ACC112 (cell line): ENCODE data around the gene WDR18.

ENCODE experiments used
- H2AFZ ChIP-seq: fragments of 200-600 bp; sonication (generic); one replicate; pipeline ENCODE4 v1.6.0; 2017; ENCODE audit warnings: antibody characterized with exemption, low read length; ENCODE audit not compliant: unreplicated experiment
- H3K27ac ChIP-seq: fragments of 200-600 bp; sonication (generic); 2 replicates; pipeline ENCODE4 v1.5.1; 2014; ENCODE audit warnings: low read depth, mild to moderate bottlenecking, antibody characterized with exemption, low read length, moderate library complexity
- H3K27me3 ChIP-seq: fragments of 200-600 bp; sonication (generic); 2 replicates; pipeline ENCODE4 v1.6.1; 2014; ENCODE audit warnings: mild to moderate bottlenecking, antibody characterized with exemption, low read length, moderate library complexity, mixed read lengths; ENCODE audit not compliant: insufficient read depth
- H3K36me3 ChIP-seq: fragments of 200-600 bp; sonication (generic); 2 replicates; pipeline ENCODE4 v1.6.1; 2016; ENCODE audit warnings: mild to moderate bottlenecking, antibody characterized with exemption, low read length, moderate library complexity, mixed read lengths; ENCODE audit not compliant: insufficient read depth
- H3K4me1 ChIP-seq: fragments of 200-600 bp; sonication (generic); one replicate; pipeline ENCODE4 v1.6.1; 2016; ENCODE audit warnings: low read length, mixed read lengths; ENCODE audit not compliant: insufficient read depth, unreplicated experiment, control insufficient read depth
- H3K4me3 ChIP-seq: fragments of 200-600 bp; sonication (generic); 2 replicates; pipeline ENCODE4 v1.5.1; 2014; ENCODE audit warnings: mild to moderate bottlenecking, low read depth, low read length
- H3K79me2 ChIP-seq: fragments of 200-600 bp; sonication (generic); one replicate; pipeline ENCODE4 v1.6.0; 2016; ENCODE audit warnings: low read length; ENCODE audit not compliant: control insufficient read depth, unreplicated experiment, insufficient read depth

WDR18 gene

DNA sequence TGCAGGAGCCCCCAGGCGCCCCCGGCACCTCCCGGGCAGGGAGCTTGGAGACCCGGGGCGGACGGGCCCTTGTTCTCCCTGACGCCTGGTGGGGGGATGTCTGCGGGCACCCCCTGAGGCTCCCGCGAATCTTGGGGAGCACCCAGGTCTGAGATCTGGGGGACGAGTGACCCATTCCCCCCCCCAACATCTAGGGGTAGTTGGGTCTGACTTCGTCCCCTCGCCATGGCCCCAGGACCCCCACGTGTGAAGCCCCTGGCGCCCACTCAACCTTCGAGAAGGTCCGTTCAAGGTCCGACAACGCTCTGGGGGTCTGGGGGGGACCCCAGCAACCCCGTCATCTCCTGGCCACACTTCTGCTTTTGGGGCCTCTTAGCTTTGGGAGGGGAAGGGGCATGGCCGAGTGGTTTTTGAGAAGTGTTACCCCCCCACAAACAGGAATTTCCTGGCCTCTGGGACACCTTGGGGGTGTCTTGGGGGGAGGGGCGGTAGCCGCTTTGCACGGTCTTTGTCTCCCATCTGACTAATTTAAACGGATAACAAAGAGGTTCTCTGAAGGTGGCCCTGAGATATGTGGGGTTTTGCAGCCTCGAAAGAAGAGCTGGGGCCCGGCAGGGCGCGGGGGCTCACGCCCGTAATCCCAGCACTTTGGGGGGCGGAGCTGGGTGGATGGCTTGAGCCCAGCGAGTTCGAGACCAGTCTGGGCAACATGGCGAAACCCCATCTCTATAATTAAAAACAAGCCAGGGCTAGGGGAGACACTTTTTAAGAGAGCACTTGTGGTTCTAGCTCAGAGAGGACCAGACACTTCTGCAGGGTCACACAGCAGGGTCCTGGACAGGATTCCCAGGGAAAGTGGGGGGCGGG lies 42.9 kb downstream of the WDR18 start:
- peak overlapping the region; percentile 84 for H3K4me3 ChIP-seq
- peaks cover 30% of the 10 kb centered on the region for H3K79me2 ChIP-seq
- no peaks in the 10 kb centered on the region for H3K36me3 ChIP-seq
- H2AFZ ChIP-seq: no peak overlapping the region
- H3K4me1 ChIP-seq: peaks cover 5% of the 10 kb centered on the region
- H3K27ac ChIP-seq: peak overlapping the region; percentile 7; the same call in 1 of the 2 replicates
- no peaks in the 10 kb centered on the region for H3K27me3 ChIP-seq

DNA sequence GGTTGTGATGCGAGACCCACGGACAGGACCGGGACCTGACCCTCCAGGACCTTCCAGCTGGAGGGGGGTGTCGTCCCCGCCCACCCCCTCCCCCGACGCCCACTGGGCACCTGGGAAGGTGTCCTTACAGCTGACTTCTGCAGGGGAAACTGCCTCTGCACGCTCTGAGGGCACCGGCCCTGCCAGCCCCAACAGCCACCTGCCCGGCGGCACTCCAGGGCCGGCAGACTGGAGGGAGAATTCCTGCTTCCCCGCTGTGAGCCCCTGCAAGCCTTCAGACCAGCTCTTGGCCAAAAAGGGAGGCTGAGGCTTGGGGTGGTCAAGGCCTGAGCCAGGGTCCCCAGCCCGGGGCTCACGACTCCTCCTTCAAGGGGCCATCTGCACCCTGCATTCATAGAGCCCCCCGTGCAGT lies 43.5 kb downstream of the WDR18 start:
- H3K27me3 ChIP-seq: no peaks in the 10 kb centered on the region
- H2AFZ ChIP-seq: no peak overlapping the region
- H3K4me1 ChIP-seq: peaks cover 5% of the 10 kb centered on the region
- peaks cover 30% of the 10 kb centered on the region for H3K79me2 ChIP-seq
- H3K36me3 ChIP-seq: no peaks in the 10 kb centered on the region
- H3K4me3 ChIP-seq: peak overlapping the region; percentile 84
- H3K27ac ChIP-seq: 0 out of 2 replicates have a peak overlapping the region, but pooled peaks have one; percentile 45

DNA sequence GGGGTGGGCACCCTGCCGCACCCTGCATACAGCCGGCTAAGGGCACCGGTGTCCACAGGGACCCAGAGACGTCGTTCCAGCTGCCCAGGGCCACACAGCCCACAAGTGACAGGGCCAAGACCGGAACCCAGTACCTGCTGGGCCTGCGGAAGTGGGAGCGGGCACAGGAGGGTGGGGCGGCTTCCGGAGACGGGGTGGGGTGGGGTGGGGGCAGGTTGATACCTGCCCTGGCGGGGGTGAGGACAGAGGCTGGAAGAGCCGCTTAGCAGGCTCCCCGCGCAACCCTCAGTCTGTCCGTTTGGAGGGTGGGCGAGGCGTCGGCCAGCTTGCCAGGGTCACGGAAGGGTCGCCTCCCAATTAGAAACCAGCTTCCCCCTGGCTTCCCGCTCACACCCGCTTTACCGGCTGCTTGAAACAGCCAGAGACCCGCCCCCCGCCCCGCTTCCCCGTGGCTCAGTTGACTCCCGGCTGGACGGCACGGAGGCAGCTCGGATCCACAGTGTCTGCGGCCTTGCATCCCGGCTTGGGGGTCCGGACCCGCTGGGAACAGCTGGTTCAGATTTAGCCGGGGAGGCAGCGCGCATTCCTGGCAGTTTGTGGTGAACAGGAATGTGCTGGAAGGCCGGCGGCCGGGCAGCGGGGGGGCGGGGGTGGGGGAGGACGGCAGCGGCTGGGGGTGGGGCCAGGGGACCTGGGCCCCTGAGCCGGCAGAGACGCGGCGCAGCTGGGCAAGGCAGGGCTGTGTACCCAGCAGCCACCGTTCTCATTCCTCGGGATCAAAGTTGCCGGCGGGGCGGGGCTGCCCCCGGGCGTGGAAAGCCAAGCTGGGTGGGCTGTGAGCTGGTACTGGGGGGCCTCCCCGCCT lies 44.1 kb downstream of the WDR18 start:
- H3K79me2 ChIP-seq: peaks cover 30% of the 10 kb centered on the region

DNA sequence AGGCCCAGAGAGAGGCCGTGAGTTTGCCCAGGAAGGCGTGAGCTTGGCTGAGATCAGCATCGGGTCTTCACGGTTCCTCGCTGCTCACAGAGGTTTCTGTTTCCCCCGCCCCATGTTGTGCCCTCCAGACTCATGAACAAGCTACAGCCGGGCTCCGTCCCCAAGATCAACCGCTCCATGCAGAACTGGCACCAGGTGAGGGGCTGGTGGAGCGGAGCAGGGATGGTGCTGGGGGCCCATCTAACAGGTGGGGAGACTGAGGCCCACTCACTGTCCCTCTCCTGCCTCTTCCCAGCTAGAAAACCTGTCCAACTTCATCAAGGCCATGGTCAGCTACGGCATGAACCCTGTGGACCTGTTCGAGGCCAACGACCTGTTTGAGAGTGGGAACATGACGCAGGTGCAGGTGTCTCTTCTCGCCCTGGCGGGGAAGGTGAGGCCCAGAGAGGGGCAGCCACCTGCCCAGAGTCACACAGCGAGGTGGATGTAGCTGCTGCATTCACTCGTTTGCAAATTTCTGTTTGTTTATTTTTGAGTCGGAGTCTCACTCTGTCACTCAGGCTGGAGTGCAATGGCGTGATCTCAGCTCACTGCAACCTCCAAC lies 48.2 kb downstream of the WDR18 start:
- Histone ChIP-seq H3K4me1 (peaks cover 5% of the 10 kb centered on the region), H3K27ac (no peak overlapping the region), H3K4me3 (no peak overlapping the region), H3K36me3 (no peaks in the 10 kb centered on the region), H3K27me3 (no peaks in the 10 kb centered on the region), H2AFZ (no peak overlapping the region), H3K79me2 (peaks cover 21% of the 10 kb centered on the region)

More for the DNA sequence above, 44.1 kb downstream of the WDR18 start:
- Histone ChIP-seq H3K27ac (peak overlapping the region; percentile 45), H3K4me3 (peak overlapping the region; percentile 84), H3K4me1 (peaks cover 5% of the 10 kb centered on the region), H2AFZ (no peak overlapping the region), H3K36me3 (no peaks in the 10 kb centered on the region), H3K27me3 (no peaks in the 10 kb centered on the region)

DNA sequence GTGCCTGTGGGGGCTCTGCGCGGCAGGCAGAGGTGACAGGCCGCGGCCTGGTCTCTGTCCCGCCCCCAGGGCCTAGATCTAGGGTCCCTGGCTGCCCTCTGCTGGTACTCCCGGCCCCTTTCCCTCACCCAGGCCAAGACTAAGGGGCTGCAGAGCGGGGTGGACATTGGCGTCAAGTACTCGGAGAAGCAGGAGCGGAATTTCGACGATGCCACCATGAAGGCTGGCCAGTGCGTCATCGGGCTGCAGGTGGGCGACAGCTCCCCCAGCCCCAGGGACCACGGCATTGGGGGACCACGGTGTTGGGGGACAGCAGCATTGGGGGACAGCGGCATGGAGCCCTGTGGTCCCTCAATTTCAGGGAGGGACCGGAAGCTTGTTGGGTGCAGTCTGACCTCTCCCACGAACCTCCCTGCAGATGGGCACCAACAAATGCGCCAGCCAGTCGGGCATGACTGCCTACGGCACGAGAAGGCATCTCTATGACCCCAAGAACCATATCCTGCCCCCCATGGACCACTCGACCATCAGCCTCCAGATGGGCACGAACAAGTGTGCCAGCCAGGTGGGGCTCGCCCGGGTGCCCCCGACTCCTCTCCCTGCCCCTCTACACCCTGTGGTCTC lies 52.0 kb downstream of the WDR18 start:
- Histone ChIP-seq H3K79me2 (no peaks in the 10 kb centered on the region), H3K36me3 (no peaks in the 10 kb centered on the region), H2AFZ (no peak overlapping the region), H3K4me1 (peaks cover 4% of the 10 kb centered on the region), H3K4me3 (no peak overlapping the region), H3K27ac (no peak overlapping the region), H3K27me3 (no peaks in the 10 kb centered on the region)

DNA sequence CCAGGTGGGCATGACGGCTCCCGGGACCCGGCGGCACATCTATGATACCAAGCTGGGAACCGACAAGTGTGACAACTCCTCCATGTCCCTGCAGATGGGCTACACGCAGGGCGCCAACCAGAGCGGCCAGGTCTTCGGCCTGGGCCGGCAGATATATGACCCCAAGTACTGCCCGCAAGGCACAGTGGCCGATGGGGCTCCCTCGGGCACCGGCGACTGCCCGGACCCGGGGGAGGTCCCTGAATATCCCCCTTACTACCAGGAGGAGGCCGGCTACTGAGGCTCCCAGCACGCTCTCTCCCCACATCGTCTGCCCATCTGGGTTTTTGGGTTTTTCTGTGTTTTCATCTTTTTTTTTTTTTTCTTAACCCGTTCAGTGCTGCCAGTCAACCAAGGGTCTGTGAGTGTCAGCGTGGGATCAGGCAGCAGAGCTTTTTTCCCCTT lies 53.5 kb downstream of the WDR18 start:
- Histone ChIP-seq H2AFZ (no peak overlapping the region), H3K36me3 (no peaks in the 10 kb centered on the region), H3K4me3 (no peak overlapping the region), H3K79me2 (no peaks in the 10 kb centered on the region), H3K27me3 (no peaks in the 10 kb centered on the region), H3K27ac (no peak overlapping the region), H3K4me1 (peaks cover 4% of the 10 kb centered on the region)

DNA sequence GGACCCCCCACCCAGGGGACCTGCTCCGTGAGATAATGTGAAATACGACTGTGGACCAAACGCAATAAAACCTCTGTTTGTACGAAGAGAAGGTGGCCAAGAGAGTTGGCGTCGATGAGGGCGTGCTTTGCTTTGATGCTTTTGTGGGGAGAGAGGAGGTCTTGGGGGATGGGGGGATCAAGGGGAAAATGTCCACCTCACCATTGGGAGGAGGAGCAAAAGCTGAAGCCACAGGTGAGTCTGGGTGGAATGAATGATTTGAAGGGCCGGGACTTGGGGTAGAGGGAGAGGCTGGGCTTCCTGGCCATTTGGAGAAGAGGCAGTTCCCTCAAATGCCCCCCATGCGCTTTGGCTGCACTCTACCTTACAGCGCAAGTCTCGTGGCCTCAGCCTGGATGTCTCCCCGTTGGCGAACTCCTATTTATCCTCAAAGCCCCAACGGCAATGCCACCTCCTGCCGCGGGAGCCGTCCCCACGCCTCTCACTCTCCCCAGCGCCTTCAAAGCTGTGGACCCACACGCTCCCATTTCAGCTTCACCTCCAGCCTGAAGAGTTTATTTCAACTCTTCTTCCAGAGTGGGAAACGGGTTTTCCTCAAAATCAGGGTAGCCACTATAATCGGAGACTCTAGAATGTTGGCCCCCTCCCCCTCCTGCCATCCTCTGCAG lies 55.0 kb downstream of the WDR18 start:
- H3K27ac ChIP-seq: no peak overlapping the region
- H2AFZ ChIP-seq: no peak overlapping the region
- H3K4me3 ChIP-seq: no peak overlapping the region

DNA sequence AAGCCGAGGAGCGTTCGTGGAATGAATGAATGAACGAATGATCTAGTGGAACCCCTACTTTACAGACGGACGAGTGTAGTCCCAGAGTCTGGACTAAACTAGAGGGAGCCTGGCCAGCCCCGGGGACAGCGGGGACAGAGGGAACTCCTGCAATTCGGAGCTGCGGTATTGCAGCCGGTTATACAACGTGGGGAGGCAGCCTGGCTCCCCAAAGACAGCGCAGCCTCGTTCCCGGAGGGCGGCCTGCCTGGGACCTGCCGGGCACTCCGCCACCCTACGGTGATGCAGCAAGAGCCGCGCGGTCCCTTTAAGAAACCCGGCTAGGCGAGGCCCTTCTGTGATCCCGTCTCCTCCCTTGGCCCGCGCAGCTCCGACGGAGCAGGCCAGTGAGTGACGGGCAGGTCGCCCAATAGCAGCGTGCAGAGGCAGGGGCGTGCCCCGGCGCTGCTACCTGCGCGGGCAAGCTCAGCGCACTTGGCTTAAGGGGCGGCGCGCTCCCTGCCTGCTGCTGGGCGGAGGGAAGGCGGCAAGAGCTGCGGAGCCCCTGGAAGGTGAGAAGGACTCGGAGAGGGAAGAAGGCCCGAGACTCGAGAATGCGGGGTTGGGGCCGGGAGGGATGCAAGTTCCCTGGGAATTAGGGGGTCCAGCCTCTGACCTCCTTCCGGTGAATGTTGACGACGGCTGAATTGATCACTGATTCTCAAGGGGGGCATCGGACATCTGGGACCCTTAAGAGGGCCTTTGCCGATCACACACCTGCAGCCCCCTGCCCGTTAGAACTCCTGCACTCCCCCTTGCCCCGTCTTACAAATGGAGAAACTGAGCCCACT lies 55.7 kb downstream of the WDR18 start, which contains the start of gene ABCA7:
ABCA7 (plus strand) TSS at position 462 of the 830 bp plus-strand sequence. CDS start 1,255 bp downstream, outside the sequence.
- H3K4me1 ChIP-seq: peaks cover 4% of the 10 kb centered on the region
- H3K79me2 ChIP-seq: no peaks in the 10 kb centered on the region
- no peak within 1 kb of the TSS for H2AFZ ChIP-seq
- peak within 1 kb of the TSS; percentile 75 for H3K4me3 ChIP-seq
- no peaks in the 10 kb centered on the region for H3K36me3 ChIP-seq
- H3K27me3 ChIP-seq: no peaks in the 10 kb centered on the region
- H3K27ac ChIP-seq: no peak within 1 kb of the TSS

More for the DNA sequence above, 55.0 kb downstream of the WDR18 start:
- Histone ChIP-seq H3K36me3 (no peaks in the 10 kb centered on the region), H3K27me3 (no peaks in the 10 kb centered on the region), H3K4me1 (peaks cover 4% of the 10 kb centered on the region), H3K79me2 (no peaks in the 10 kb centered on the region)
